ENCODE data around the gene PLOD1. TPM values are rescaled to one million over a fixed set of nuclear protein-coding genes. Genes with fewer than 3 reads are reported as not detected.
"Not testable (repeated sequence)": the region's sequence is repeated elsewhere in the genome, so short reads cannot be mapped to it uniquely, and the experiment has no call there.

PLOD1 gene
- total RNA-seq, 1 experiment from 2014 or later, result 46.9 TPM

DNA sequence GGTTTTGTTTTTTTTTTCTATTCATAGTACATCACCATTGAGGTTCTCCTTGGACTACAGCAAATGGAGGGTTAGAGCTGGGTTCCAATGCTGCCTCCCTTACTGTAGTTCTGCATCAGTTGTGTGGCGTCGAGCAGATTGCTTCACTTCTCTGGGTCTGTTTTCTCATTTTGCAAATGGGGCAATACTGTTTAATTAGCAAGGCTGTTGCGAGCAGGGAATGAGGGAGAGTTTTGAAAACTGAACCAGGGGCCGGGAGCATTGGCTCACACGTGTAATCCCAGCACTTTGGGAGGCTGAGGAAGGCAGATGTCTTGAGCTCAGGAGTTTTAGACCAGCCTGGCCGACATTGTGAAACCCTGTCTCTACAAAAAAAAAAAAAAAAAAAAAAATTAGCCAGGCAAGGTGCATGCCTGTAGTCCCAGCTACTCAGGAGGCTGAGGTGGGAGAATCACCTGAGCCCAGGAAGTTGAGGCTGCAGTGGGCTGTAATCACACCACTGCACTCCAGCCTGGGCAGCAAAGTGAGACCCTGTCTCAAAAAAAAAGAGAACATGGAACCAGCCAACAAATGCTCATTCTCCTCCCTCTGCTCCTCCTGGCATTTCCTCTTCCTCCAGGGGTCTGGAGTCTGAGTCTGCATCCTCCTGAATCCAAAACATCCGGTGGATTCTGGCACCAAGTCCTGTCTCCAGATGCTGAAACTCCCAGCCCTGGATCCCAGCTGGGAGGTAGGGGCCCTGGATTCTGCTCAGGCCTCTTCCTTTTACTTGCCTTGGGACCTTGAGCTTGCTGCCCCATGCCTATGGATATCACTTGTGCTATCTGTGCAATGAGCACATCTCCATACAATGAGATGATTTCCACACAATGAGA is 3.7 kb upstream of the PLOD1 start:
- no peak for ATAC-seq
- H3K9me3 Mint-ChIP-seq, result no peaks in the 10 kb centered on the region
- no peaks in the 10 kb centered on the region for H3K36me3 Mint-ChIP-seq
- H3K27me3 Mint-ChIP-seq (ENCODE audit: low read depth), result no peaks in the 10 kb centered on the region
- H3K4me1 Mint-ChIP-seq, result peaks cover 14% of the 10 kb centered on the region
- TF ChIP-seq USF2 (CRISPR knock-in tag; IDR thresholded peaks at IDR 0.05) (no peak), ZNF121 (CRISPR knock-in tag; IDR thresholded peaks at IDR 0.05) (0 out of 2 replicates have a peak, but pooled peaks have one; percentile 9), ETV6 (CRISPR knock-in tag; IDR thresholded peaks at IDR 0.05) (no peak)
- ChIA-PET CTCF (interaction anchor here (4.0 kb wide), 1 partner anchor 36 kb away, joined by 15 read pairs; no protein-coding TSS in a partner anchor), POLR2A (interaction anchor here (2.8 kb wide), 1 partner anchor 21 kb away, joined by 27 read pairs; no protein-coding TSS in a partner anchor)
- no peak overlapping the region for H3K4me3 Mint-ChIP-seq
- DNase-seq (ENCODE audit: low spot score), result no peak
- peak overlapping the region; percentile 89 for H3K27ac Mint-ChIP-seq

DNA sequence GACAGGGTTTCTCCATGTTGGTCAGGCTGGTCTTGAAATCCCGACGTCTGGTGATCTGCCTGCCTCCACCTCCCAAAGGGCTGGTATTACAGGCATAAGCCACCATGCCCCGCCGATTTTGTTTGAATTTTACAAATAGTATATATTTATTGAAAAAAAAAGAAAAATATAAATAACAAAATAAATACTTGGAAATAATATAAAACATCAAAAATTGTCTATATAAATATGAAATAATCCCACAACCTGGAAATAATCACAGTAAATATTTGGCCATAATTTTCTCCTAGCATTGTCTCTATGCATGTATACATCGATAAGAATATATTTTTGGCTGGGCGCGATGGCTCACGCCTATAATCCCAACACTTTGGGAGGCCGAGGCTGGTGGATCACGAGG is 2.7 kb upstream of the PLOD1 start:
- no peak overlapping the region for H3K27ac Mint-ChIP-seq
- H3K36me3 Mint-ChIP-seq, result no peaks in the 10 kb centered on the region
- H3K27me3 Mint-ChIP-seq (ENCODE audit: low read depth), result no peaks in the 10 kb centered on the region
- ChIA-PET POLR2A (no interaction called here), CTCF (interaction anchor here (4.0 kb wide), 1 partner anchor 35 kb away, joined by 15 read pairs; no protein-coding TSS in a partner anchor)
- DNase-seq (ENCODE audit: low spot score) (no peak), ATAC-seq (no peak)
- H3K4me3 Mint-ChIP-seq, result no peak overlapping the region
- H3K9me3 Mint-ChIP-seq, result no peaks in the 10 kb centered on the region
- H3K4me1 Mint-ChIP-seq, result peaks cover 14% of the 10 kb centered on the region
- TF ChIP-seq HMGA2 (CRISPR knock-in tag; IDR thresholded peaks at IDR 0.05), result peak; percentile 98
- TF ChIP-seq, protein P1, sequence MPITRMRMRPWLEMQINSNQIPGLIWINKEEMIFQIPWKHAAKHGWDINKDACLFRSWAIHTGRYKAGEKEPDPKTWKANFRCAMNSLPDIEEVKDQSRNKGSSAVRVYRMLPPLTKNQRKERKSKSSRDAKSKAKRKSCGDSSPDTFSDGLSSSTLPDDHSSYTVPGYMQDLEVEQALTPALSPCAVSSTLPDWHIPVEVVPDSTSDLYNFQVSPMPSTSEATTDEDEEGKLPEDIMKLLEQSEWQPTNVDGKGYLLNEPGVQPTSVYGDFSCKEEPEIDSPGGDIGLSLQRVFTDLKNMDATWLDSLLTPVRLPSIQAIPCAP (CRISPR knock-in tag; IDR thresholded peaks at IDR 0.05), result no peak

- ATAC-seq (no peak), DNase-seq (ENCODE audit: low spot score) (no peak)
- ChIA-PET POLR2A (interaction anchor here (0.7 to 2.7 kb wide), 3 partner anchors 10 to 32 kb away, joined by 3 to 22 read pairs (median 7); no protein-coding TSS in a partner anchor), CTCF (interaction anchor here (1.1 kb wide), 1 partner anchor 32 kb away, joined by 11 read pairs; no protein-coding TSS in a partner anchor)
- no peak for TF ChIP-seq JAZF1 (CRISPR knock-in tag; IDR thresholded peaks at IDR 0.05)
- TF ChIP-seq GTF2I (CRISPR knock-in tag; conservative IDR thresholded peaks at IDR 0.05), result peak; percentile 72
- Mint-ChIP-seq H3K9me3 (no peaks in the 10 kb centered on the region), H3K4me3 (peak overlapping the region; percentile 64), H3K27me3 (ENCODE audit: low read depth) (no peaks in the 10 kb centered on the region), H3K4me1 (peaks cover 21% of the 10 kb centered on the region), H3K36me3 (no peaks in the 10 kb centered on the region; the same call in 1 of the 2 replicates), H3K27ac (no peak overlapping the region)
Measured at GRCh38 chr1:11935057-11935412, 518 bp downstream of the PLOD1 start.

GRCh38 chr1:11935733-11936132 is 1.2 kb downstream of the PLOD1 start:
- CTCF ChIA-PET; H3K27me3 Mint-ChIP-seq (ENCODE audit: low read depth); H3K27ac Mint-ChIP-seq; ATAC-seq; H3K36me3 Mint-ChIP-seq; DNase-seq (ENCODE audit: low spot score); H3K9me3 Mint-ChIP-seq: not testable (repeated sequence)
- Mint-ChIP-seq H3K4me3 (peak overlapping the region; percentile 4; the same call in 1 of the 2 replicates), H3K4me1 (peaks cover 16% of the 10 kb centered on the region)
- POLR2A ChIA-PET, result interaction anchor here (2.7 kb wide), 1 partner anchor 27 kb away, joined by 22 read pairs; no protein-coding TSS in a partner anchor

GRCh38 chr1:11938722-11939526 is 4.4 kb downstream of the PLOD1 start:
- CTCF ChIA-PET, result interaction anchor here (0.6 to 1.8 kb wide), 2 partner anchors 28 to 622 kb away, joined by 3 to 6 read pairs; no protein-coding TSS in a partner anchor
- POLR2A ChIA-PET, result interaction anchor here (0.6 to 1.7 kb wide), 3 partner anchors 25 to 30 kb away, joined by 3 to 12 read pairs (median 4); no protein-coding TSS in a partner anchor
- no peak for ATAC-seq
- TF ChIP-seq, protein P2, sequence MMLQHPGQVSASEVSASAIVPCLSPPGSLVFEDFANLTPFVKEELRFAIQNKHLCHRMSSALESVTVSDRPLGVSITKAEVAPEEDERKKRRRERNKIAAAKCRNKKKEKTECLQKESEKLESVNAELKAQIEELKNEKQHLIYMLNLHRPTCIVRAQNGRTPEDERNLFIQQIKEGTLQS (CRISPR knock-in tag; conservative IDR thresholded peaks at IDR 0.05), result no peak
- TF ChIP-seq, protein P3, sequence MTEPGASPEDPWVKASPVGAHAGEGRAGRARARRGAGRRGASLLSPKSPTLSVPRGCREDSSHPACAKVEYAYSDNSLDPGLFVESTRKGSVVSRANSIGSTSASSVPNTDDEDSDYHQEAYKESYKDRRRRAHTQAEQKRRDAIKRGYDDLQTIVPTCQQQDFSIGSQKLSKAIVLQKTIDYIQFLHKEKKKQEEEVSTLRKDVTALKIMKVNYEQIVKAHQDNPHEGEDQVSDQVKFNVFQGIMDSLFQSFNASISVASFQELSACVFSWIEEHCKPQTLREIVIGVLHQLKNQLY (CRISPR knock-in tag; IDR thresholded peaks at IDR 0.05), result no peak
- TF ChIP-seq TEAD1 (CRISPR knock-in tag; IDR thresholded peaks at IDR 0.05), result no peak
- no peak for TF ChIP-seq ZNF425 (CRISPR knock-in tag; conservative IDR thresholded peaks at IDR 0.05)
- no peak for TF ChIP-seq MYBL2 (CRISPR knock-in tag; IDR thresholded peaks at IDR 0.05)
- no peak for TF ChIP-seq ELF4 (CRISPR knock-in tag; IDR thresholded peaks at IDR 0.05; ENCODE audit: low read depth)
- no peak for TF ChIP-seq ZBTB21 (CRISPR knock-in tag; IDR thresholded peaks at IDR 0.05; ENCODE audit: borderline replicate concordance)
- TF ChIP-seq OVOL2 (CRISPR knock-in tag; IDR thresholded peaks at IDR 0.05; ENCODE audit: borderline replicate concordance), result no peak
- no peak for TF ChIP-seq SMAD4 (CRISPR knock-in tag; IDR thresholded peaks at IDR 0.05)
- TF ChIP-seq EMX1 (CRISPR knock-in tag; IDR thresholded peaks at IDR 0.05), result no peak
- TF ChIP-seq TCF7 (CRISPR knock-in tag; IDR thresholded peaks at IDR 0.05; ENCODE audit: low read depth), result no peak

More at GRCh38 chr1:11938722-11939526, 4.4 kb downstream of the PLOD1 start:
- Mint-ChIP-seq H3K4me1 (peaks cover 21% of the 10 kb centered on the region), H3K27ac (peak overlapping the region; percentile 72), H3K27me3 (ENCODE audit: low read depth) (no peaks in the 10 kb centered on the region), H3K36me3 (no peaks in the 10 kb centered on the region; the same call in 1 of the 2 replicates), H3K9me3 (no peaks in the 10 kb centered on the region), H3K4me3 (no peak overlapping the region)
- no peak for DNase-seq (ENCODE audit: low spot score)

Data from WTC11 (cell line).